Ecto neural progenitor cell (in vitro differentiated cells): ENCODE data around the gene APP.
"Not testable (repeated sequence)": the region's sequence is repeated elsewhere in the genome, so short reads cannot be mapped to it uniquely, and the experiment has no call there.

ENCODE experiments used
- DNase-seq: peaks from one replicate; pipeline ENCODE4 v3.0.0-alpha.2; 2018; ENCODE audit warnings: low spot score

Gene APP

GRCh38 chr21:26097475-26097874, 73.1 kb downstream of the APP start:
- DNase-seq = no peak

- no peak for DNase-seq
These were observed 73.8 kb downstream of the APP start for GRCh38 chr21:26096494-26097371.

- DNase-seq = no peak
These were observed 75.4 kb downstream of the APP start for GRCh38 chr21:26095131-26095530.

DNA sequence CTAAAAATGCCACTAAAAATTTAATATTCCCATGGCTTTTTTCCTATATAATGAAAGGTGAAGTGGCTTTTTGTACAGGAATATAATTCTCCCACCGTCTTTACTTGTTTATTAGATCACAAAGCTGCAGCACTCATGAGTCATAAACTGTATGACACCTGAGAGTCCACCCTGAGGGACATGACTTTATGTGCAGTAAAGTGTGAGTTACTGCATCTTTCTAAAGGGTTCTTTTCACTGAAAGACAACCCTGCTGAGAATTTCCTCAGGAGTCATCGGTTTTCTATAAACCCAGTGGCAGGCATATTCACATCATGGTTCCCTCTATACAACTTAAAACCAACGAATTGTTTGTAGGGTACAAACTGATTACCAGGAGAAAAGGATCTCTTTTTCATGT, 77.4 kb downstream of the APP start:
- DNase-seq = no peak

- no peak for DNase-seq
These were observed 79.0 kb downstream of the APP start for GRCh38 chr21:26091480-26092018.

- no peak for DNase-seq
These were observed 80.8 kb downstream of the APP start for GRCh38 chr21:26089730-26090129.

DNA sequence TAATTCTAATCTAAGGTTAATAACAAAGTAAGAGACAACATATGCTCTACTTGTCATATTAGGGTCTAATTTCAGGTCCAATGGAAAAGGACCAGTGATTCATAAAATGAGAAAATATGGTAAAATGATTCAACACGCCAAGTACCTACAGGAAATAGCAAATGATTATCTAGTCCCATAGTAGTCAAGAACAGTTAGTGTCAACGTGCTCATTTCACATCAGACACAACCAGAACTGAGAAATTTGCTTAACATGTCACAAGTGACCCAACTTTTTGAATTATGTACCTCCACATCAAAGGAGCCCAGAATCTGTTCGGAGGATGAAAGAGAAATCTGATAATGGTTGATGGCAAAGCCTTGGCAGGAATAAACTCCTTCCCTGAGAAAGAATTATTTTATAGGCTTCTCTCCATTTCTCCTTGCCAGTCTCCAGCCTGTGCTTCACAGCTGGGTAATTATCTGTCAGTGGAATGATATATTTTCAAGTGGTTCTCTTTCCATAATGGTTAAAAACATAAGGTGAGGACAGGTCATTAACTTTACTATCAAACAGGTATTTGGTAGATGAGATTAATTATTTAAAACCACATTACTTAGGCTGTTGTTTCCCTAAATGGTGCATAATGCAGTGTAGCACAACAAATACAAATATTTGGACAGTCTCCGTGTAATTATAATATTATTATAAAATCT, 83.2 kb downstream of the APP start:
- DNase-seq = no peak

DNA sequence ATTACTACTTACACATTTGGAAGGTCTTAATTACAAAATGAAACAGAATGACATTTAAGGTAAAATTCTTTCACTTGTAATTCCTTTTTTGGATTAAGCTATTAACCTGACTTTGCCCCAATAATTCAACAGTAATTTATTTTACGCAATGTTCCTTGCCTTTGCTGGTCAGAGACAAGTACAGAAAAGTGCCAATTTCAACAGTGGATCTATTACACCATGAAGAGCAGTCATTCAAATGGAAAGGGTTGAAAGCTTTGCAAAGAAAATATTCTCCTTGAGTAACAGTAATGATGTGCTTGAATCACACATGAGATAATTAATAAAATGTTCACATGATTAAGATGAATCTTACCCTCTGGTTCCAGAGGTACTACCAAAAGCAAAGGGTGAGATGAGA, 84.7 kb downstream of the APP start:
- DNase-seq = no peak

GRCh38 chr21:26085127-26085526, 85.4 kb downstream of the APP start:
- DNase-seq = no peak

DNA sequence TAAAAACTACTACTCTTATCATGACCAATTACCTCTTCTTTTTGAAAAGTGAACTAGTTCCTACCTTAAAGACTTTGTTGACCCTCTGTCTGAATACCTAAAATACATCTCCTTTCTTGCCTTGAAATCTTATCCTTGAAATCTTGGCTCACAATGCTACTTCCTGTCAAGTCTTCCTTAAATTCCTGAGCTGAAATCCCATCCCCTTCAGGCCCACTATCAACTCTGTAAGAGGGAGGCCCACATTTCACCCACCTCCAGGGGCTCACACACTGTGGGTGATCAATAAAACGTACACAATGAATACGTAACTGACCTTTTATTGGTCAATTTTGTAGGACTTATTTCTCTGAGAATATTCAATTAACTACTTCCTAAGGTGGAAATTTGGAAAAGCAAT, 88.0 kb downstream of the APP start:
- no peak for DNase-seq

DNA sequence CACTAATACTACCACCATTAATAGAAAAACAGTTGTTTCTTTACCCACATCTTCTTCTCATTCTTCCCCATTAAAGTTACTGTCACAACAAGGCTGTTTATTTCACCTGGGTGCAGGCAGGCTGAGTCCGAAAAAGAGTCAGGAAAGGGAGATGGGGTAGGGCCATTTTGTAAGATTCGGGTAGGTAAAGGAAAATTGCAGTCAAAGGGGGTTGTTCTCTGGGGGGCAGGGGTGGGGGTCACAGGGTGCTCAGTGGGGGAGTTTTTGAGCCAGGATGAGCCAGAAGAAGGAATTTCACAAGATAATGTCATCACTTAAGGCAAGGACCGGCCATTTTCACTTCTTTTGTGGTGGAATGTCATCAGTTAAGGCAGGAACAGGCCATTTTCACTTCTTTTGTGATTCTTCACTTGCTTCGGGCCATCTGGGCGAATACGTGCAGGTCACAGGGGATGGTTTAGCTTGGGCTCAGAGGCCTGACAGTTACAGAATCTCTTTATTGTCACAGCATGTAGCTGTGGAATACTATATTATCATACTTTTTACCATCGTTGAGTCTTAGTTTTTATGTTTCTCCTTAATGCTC, 89.3 kb downstream of the APP start:
- not testable (repeated sequence) for DNase-seq

DNA sequence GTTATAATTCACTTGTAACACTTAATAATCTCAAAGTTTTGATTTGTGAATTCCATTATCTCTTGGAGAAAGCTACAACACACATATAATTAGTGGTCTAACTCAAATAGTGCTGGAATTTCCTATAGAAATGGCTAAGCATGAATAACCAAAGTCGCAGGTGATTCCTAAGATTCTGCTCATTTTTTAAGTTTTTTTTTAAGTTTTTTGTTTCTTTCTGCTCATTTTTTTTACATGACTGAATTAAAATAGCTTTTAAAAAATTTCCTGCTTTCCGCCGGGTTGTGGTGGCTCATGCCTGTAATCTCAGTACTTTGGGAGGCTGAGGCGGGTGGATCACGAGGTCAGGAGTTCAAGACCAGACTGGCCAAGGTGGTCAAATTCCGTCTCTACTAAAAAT, 90.4 kb downstream of the APP start:
- DNase-seq = no peak

DNA sequence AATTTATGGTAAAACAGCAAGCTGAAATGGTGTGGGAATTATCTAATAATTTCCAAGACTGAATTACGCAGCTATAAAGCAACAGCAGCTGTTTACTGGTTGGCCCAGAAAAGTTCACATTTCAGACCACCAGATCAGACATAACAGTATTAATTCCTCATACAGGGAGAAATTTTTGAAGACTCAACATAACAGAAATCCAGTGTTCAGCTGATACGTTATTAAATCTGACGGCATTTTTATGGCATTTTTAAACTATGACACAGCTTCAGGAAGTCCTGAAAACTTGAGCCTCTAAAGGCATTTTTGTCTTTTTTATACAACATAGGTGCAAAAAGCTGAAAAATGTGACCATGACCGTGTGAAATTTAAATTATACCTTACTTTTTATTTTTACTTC, 91.2 kb downstream of the APP start:
- no peak for DNase-seq

- no peak for DNase-seq
These were observed 93.0 kb downstream of the APP start for GRCh38 chr21:26077521-26077920.

GRCh38 chr21:26072666-26073615, 97.6 kb downstream of the APP start:
- no peak for DNase-seq

GRCh38 chr21:26070822-26071425, 99.6 kb downstream of the APP start:
- DNase-seq = no peak

DNA sequence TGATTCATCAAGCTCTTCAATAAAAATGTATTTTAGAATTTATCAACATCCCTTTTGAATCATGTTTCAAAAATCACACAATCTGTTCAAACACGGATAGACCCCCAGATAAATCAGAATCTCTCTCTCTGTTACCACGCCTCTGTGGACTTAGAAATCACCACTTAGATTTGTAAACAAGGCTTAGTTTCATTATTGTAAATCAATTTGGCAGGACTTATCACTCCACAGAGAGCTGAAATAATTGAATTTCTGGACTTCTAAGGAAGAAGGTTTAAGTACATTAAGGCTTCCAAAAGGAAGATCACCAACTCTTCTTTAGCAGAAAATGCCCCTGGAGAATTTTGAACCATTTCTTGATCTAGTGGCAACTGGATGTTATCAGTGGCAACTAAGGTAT, 100.4 kb downstream of the APP start:
- no peak for DNase-seq

GRCh38 chr21:26068776-26069175, 101.8 kb downstream of the APP start:
- no peak for DNase-seq

DNA sequence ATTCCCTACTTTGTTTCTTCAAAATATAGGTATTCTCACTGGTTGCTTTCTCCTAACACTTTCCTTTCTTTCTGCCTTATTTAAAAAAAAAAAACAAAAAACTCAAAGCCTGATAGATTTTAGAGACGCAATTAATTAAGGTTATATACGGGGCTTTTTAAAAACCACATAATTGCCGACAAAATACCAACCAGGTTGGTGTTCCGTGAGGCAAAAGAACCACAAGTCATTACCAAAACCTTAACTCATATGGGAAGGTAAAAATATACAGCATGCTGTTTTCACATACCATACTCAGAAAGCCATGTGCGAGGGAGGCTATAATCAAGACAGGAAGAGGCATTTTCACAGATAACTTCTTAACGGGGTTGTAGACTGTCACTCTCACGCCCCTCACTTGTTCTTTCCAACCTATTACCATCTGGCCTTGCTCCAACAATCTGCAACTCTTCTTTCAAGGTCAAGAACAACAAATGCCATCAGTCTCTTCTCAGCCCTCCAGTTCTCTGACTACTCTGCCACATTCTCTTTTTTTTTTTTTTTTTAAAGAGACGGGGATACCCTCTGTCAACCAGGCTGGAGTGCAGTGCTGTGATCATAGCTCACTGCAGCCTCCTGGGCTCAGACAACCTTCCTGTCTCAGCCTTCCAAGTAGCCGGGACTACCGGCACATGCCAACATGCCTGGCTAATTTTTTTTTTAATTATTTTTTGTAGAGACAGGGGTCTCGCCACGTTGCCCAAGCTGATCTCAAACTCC, 102.6 kb downstream of the APP start:
- DNase-seq = no peak

GRCh38 chr21:26064506-26064905, 106.1 kb downstream of the APP start:
- no peak for DNase-seq

DNA sequence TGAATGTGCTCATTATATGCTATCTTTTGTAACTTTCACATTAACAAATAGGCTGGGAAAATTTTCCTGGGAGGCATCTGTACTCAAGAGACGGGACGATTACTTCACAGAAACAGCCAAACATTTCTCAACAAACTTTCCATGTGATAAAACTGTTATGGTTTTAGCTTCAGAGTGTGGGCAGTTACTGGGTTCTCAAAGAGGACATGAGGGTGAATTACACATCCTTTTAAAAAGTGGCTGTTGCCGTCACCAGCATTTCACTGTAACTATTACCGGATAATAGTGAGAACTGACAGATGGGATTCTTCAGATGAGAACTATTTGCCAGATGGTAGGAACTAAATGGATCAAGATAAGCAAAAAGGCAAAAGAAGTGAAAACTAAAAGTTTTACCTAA, 109.1 kb downstream of the APP start:
- no peak for DNase-seq
